H4 (cell line): Measurements from ENCODE around the gene PRPF8. TPM values are rescaled to one million over a fixed set of nuclear protein-coding genes. Genes with fewer than 3 reads are reported as not detected.
A peak's percentile ranks its signal among the peaks of the same experiment; 100 is the strongest.

Source experiments
- DNase-seq: peaks from one replicate; pipeline ENCODE4 v3.0.0-alpha.2; 2015; ENCODE audit warnings: low spot score
- total RNA-seq: library from RNA; depleted of rRNA; stranded (reverse); fragments of >200 nt; shearing (Covaris generic); gene quantifications from 2 replicates; pipeline ENCODE4 v1.2.3, GENCODE V29; 2014

PRPF8 gene
- total RNA-seq, 1 experiment from 2014 or later = 84.5 TPM

GRCh38 chr17:1627182-1627981 is 57.3 kb downstream of the PRPF8 start:
- DNase-seq = no peak

GRCh38 chr17:1626333-1626732 is 58.3 kb downstream of the PRPF8 start:
- no peak for DNase-seq

- no peak for DNase-seq
Observed at GRCh38 chr17:1625581-1625980, 59.1 kb downstream of the PRPF8 start.

- DNase-seq = no peak
Observed at GRCh38 chr17:1625053-1625452, 59.6 kb downstream of the PRPF8 start.

GRCh38 chr17:1624650-1625049 is 60.0 kb downstream of the PRPF8 start:
- no peak for DNase-seq

- no peak for DNase-seq
Observed at GRCh38 chr17:1623057-1623630, 61.5 kb downstream of the PRPF8 start.

DNA sequence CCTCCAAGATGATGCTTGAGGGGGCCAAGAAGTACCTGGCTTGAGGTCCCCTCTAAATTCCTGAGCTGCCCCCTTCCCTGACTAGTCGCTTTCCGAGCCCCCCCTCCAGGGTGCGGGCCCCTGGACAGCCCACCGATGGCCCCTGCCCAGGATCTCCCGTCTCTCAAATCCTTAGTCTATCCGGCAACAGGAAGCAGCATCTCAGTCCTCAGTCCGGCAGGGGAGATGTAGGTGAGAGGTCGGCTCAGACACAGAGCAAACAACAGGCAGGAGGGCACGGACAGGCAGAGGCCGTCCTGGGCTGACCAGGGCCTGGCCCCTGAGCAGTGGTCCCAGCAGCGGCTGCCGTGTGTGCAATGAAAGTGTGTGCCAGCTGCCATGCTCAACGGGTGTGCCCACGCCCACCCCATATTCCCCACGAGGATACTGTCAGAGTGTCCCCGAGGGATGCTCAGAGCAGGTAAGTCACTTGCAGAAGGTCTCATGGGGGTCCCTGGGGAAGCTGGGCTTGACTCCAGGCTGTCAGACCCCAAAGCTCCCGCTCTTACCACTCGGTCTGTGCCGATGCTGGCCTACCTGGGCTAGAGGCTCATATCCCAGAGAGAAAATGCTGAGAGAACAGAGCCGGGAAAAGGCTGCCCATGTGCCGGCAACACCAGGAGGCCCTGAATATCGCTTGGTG is 63.3 kb downstream of the PRPF8 start:
- no peak for DNase-seq

GRCh38 chr17:1620486-1620885 is 64.2 kb downstream of the PRPF8 start:
- no peak for DNase-seq

DNA sequence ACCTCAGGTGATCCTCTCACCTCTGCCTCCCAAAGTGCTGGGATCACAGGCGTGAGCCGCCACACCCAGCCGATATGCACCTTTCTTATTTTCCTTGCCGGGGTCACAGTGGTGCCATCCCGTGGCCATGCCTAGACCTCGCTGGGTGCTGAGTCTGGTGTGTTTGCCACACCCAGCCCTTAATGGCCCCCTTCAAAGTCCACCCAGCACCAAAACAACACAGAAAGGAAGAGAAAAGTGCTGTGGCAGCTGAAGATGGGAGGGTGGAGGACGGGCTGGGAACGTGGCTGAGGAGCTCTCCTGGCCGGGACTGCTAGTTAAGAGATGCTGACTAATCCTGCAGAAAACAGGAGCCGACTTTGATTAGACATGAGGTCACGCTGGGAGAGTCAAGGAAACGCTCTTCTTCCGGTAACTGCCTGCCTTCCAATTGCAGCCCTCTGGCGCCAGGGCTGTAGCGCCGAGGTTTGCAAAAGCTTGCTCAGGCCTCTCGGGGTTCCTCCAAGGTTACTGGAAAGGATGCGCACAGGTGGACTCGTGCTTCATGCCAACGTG is 67.0 kb downstream of the PRPF8 start:
- peak; percentile 89 for DNase-seq

GRCh38 chr17:1616101-1616500 is 68.6 kb downstream of the PRPF8 start:
- no peak for DNase-seq

DNA sequence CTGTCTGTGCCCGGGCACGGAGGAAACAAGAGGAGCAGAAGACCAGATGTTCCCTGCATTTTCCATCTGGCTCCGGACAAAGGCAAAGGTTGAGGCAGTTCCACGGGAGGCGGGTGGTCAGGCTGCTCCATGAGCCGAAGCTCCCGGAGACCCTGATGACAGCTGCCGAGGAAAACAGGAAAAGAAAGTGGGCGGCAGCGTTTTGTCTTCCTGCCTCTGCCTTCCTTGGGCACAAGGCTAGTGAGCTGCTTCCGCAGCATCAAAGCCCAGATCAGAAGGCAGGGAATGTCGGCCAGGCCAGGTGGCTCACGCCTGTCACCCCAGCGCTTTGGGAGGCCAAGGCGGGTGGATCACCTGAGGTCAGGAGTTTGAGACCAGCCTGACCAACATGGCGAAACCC is 72.3 kb downstream of the PRPF8 start:
- DNase-seq = no peak

DNA sequence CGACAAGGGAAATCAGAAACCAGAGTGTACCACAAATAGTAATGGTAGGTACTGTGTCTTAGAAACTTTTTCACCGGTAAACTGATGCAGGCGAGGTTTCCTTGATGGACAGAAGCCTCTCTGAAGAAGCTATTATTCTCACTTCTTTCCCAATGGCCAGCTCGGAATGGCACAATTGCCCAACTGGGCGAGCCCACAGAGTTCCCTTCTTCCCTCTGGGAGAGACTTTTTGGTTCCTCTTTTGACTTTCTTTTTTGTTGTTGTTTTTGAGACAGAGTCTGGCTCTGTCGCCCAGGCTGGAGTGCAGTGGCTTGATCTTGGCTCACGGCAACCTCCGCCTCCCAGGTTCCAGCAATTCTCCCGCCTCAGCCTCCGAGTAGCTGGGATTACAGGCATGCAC is 73.0 kb downstream of the PRPF8 start:
- no peak for DNase-seq

GRCh38 chr17:1608676-1609075 is 76.0 kb downstream of the PRPF8 start:
- no peak for DNase-seq

DNA sequence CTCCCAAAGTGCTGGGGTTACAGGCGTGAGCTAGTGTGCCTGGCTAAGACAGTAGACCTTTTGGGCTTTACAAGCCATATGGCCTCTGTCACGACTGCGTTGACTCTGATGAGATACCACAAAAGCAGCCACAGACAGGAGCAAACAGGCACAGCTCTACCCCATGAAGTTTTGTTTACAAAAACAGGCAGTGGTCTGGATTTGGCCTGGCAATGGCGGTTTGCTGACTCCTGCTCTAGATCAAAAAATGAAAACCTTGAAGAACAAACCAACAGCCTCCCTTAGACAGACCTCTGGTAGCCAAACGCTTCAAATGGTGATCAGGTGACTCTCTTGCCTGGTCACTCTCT is 76.7 kb downstream of the PRPF8 start:
- peak; percentile 31 for DNase-seq

DNA sequence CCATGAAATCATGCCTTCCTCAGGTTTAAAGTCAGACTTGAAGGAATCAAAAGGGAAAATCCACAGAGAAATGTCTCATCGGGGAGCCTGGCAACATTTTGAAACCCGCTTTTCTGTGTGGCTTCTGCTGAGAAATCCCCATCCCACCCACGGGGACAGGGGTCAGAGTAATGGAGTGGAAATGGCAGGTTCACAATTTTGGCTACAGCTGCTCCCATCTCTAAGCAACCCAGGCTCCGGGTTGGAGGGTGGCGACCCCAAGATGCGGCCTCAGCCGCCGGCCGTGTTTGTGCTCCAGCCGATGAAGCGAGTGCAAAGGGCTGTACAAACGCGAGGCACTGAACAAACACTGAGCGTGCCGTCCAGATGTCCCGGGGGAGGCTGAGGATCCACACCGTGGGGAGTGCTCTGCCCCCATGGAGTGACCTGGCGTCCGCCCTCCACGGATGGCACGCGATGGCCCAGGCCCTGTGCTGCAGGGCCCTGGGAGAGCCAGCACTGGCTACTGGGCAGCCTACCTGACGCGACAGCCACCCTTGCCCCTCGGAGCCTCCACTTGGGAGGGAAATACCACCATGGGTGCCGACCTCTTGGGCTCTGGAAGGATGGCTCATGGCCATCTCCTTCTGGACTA is 78.2 kb downstream of the PRPF8 start:
- no peak for DNase-seq

DNA sequence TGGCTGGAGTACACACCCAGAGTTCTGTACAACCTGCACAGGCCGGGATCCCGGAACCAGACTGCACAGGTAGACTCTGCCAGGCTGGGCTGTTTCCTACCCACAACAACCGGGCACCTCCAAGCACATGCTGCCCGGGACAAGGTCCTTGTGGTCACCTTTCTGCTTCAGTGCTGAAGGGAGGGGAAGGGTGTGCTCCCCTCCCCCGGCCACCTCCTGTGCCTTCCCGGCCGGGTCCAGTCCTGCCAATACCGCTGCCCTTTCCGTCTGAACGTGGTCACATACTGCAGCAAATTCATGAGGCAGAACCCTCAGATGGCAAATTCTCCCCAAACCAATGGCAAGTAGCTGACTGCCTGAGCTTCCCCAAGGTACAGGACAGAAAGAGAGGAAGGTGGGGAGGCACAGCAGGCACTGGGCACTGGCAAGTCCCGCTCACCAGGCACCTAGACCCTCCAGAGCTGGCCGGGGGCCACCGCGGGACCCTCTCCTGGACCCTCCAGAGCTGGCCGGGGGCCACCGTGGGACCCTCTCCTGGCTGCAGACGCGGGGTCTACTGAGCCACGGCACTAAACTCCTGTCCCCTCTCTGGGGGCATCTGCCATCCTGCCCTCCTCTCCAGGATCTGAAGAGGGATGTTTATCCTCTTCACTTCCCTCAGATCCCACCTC is 78.9 kb downstream of the PRPF8 start:
- DNase-seq = no peak

DNA sequence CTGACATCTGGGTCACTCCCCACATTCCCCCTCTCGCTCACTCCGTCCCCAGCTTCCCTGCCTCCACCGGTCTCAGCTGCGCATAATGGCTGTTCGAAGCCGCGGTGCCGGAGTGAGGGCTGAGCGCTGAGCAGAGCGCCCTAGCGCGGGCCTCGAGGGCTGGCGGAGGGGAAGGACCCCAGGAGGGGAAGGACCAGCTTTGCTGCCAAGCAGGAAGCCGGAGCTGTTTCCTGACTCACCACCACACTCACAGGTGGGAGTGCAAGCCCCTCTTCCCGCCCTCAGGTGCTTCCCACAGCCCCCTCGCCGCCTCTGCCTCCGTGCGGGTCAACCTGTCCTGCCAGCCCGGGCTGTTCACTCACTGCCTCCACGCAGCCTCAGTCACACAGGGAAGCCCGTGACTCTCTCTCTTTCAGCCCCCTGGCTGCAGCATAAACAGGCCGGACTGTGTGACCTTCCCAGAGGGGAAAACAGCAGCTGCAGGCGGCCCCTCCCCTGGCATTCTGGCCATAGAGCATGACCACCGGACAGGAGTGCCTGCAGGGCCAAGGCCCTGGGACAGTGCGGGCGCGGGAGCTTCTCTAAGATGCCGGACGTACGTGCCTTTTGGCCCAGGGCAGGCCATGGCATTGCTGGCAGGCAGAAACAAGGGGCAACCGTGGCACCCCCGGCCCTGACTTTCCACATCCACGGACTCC is 79.7 kb downstream of the PRPF8 start:
- no peak for DNase-seq

- no peak for DNase-seq
Observed at GRCh38 chr17:1601571-1601970, 83.1 kb downstream of the PRPF8 start.
